CD1c-positive myeloid dendritic cell (primary cell): ENCODE data around the gene REEP6.

ENCODE experiments used
- DNase-seq: peaks from one replicate; pipeline ENCODE4 v3.0.0-alpha.2; 2016; ENCODE audit errors: extremely low spot score

Gene REEP6

GRCh38 chr19:1456121-1456900 lies 34.7 kb upstream of the REEP6 start:
- DNase-seq: no peak

- DNase-seq: no peak
Observed at GRCh38 chr19:1457031-1457739, 33.8 kb upstream of the REEP6 start.

- DNase-seq: no peak
Observed at GRCh38 chr19:1457892-1458291, 33.1 kb upstream of the REEP6 start.

- DNase-seq: peak; percentile 72
Observed at GRCh38 chr19:1459479-1459878, 31.5 kb upstream of the REEP6 start.

GRCh38 chr19:1460033-1460995 lies 30.7 kb upstream of the REEP6 start:
- DNase-seq: no peak

- DNase-seq: no peak
Observed at GRCh38 chr19:1461862-1462261, 29.1 kb upstream of the REEP6 start.

GRCh38 chr19:1465191-1466016 lies 25.6 kb upstream of the REEP6 start:
- peak; percentile 51 for DNase-seq

- no peak for DNase-seq
Observed at GRCh38 chr19:1466018-1466460, 24.9 kb upstream of the REEP6 start.

GRCh38 chr19:1466461-1467214 lies 24.3 kb upstream of the REEP6 start:
- no peak for DNase-seq

GRCh38 chr19:1467215-1467489 lies 23.8 kb upstream of the REEP6 start:
- DNase-seq: no peak

- no peak for DNase-seq
Observed at GRCh38 chr19:1467490-1468273, 23.3 kb upstream of the REEP6 start.

- DNase-seq: no peak
Observed at GRCh38 chr19:1468274-1468820, 22.6 kb upstream of the REEP6 start.

GRCh38 chr19:1468821-1469254 lies 22.1 kb upstream of the REEP6 start:
- peak; percentile 41 for DNase-seq

- DNase-seq: no peak
Observed at GRCh38 chr19:1469255-1470054, 21.5 kb upstream of the REEP6 start.

- no peak for DNase-seq
Observed at GRCh38 chr19:1470055-1470304, 21.0 kb upstream of the REEP6 start.

- peak; percentile 25 for DNase-seq
Observed at GRCh38 chr19:1470305-1471009, 20.5 kb upstream of the REEP6 start.

GRCh38 chr19:1471010-1471514 lies 19.9 kb upstream of the REEP6 start:
- peak; percentile 22 for DNase-seq

- peak; percentile 39 for DNase-seq
Observed at GRCh38 chr19:1471515-1472160, 19.3 kb upstream of the REEP6 start.
